ENCODE data around the gene HP. TPM values are rescaled to one million over a fixed set of nuclear protein-coding genes. Genes with fewer than 3 reads are reported as not detected.

HP gene
- total RNA-seq, 1 donor from 2014 or later: not detected

DNA sequence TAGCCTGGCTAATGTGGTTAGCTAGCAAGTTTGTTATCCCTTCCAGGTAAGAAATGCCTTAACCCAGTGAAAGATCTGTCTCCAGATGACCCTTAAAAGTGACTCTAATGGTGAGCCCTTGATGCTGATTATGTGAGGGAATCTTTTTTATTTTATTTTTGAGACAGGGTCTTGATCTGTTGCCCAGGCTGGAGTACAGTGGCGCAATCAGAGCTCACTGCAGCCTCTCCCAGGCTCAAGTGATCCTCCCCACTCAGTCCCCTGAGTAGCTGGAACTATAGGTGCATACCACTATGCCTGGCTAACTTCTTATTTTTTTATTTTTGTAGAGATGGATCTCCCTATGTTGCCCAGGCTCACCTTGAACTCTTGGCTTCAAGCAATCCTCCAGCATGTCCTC, 10.8 kb upstream of the HP start:
- Mint-ChIP-seq H3K4me3 (ENCODE audit: low read depth) (no peak overlapping the region), H3K27me3 (no peaks in the 10 kb centered on the region), H3K4me1 (ENCODE audit: low read depth) (peaks cover 2% of the 10 kb centered on the region), H3K27ac (no peak overlapping the region), H3K36me3 (ENCODE audit: insufficient read depth) (no peaks in the 10 kb centered on the region), H3K9me3 (ENCODE audit: low read depth) (no peaks in the 10 kb centered on the region)
- TF ChIP-seq, protein P1, sequence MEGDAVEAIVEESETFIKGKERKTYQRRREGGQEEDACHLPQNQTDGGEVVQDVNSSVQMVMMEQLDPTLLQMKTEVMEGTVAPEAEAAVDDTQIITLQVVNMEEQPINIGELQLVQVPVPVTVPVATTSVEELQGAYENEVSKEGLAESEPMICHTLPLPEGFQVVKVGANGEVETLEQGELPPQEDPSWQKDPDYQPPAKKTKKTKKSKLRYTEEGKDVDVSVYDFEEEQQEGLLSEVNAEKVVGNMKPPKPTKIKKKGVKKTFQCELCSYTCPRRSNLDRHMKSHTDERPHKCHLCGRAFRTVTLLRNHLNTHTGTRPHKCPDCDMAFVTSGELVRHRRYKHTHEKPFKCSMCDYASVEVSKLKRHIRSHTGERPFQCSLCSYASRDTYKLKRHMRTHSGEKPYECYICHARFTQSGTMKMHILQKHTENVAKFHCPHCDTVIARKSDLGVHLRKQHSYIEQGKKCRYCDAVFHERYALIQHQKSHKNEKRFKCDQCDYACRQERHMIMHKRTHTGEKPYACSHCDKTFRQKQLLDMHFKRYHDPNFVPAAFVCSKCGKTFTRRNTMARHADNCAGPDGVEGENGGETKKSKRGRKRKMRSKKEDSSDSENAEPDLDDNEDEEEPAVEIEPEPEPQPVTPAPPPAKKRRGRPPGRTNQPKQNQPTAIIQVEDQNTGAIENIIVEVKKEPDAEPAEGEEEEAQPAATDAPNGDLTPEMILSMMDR (IDR thresholded peaks at IDR 0.05; ENCODE audit: unreplicated experiment): no peak
- DNase-seq (ENCODE audit: low spot score, unreplicated experiment): no peak

DNA sequence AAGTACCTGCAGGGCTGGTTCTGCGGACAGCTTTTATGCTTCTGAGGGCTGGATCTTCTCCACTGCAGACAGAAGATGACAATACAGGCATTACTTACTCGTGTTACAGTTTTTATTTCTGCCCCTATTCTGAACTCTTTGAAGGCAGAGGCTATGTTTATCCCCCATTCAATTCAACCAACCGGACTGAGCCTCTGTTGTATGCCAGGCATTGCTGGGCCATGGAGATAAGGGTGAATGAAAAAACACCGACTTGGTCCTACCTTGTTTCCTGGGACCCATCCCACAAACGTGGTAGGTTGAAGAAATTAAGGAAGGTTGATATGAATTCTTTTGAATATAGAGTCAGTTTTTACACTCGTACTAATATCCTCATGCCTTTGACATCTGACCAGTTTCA, 10.0 kb upstream of the HP start:
- H3K27ac Mint-ChIP-seq: no peak overlapping the region
- H3K4me1 Mint-ChIP-seq (ENCODE audit: low read depth): peaks cover 2% of the 10 kb centered on the region
- TF ChIP-seq, protein P1 (IDR thresholded peaks at IDR 0.05; ENCODE audit: unreplicated experiment): no peak
- peaks cover 1% of the 10 kb centered on the region for H3K36me3 Mint-ChIP-seq (ENCODE audit: insufficient read depth)
- no peak for DNase-seq (ENCODE audit: low spot score, unreplicated experiment)
- H3K9me3 Mint-ChIP-seq (ENCODE audit: low read depth): peaks cover 3% of the 10 kb centered on the region
- H3K27me3 Mint-ChIP-seq: no peaks in the 10 kb centered on the region
- no peak overlapping the region for H3K4me3 Mint-ChIP-seq (ENCODE audit: low read depth)

DNA sequence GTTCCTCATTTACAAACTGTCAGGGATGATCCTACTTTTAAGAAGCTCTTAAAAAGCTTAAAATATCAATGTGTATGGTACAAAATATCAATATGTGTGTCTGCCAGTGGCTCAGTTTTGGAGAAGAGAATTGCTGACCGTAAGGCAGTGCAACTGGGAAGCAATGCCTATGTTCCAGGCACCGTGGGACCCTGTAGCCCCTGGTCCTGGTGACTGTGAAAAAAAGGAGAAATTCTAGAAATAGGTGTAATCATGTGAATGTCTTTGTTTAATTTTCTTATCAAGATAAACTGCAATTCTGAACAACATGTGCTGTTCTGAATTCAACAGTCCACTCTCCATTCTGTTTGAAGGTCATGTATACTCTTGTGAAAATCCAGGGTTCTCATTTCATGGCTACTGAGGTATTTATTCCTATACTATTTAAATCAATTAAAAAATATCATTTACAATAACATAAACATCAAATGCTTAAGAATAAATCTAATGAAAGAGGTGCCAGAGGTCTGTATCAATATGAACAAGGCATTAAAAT, 9.4 kb upstream of the HP start:
- Mint-ChIP-seq H3K27me3 (no peaks in the 10 kb centered on the region), H3K27ac (no peak overlapping the region)

GRCh38 chr16:72049110-72049509, 5.2 kb upstream of the HP start:
- Mint-ChIP-seq H3K27me3 (no peaks in the 10 kb centered on the region), H3K4me3 (ENCODE audit: low read depth) (no peak overlapping the region), H3K4me1 (ENCODE audit: low read depth) (peaks cover 5% of the 10 kb centered on the region), H3K27ac (no peak overlapping the region), H3K9me3 (ENCODE audit: low read depth) (peaks cover 3% of the 10 kb centered on the region), H3K36me3 (ENCODE audit: insufficient read depth) (peaks cover 4% of the 10 kb centered on the region)
- DNase-seq (ENCODE audit: low spot score, unreplicated experiment): no peak
- TF ChIP-seq, protein P1 (IDR thresholded peaks at IDR 0.05; ENCODE audit: unreplicated experiment): no peak

More for the DNA sequence above, 9.4 kb upstream of the HP start:
- no peak overlapping the region for H3K4me3 Mint-ChIP-seq (ENCODE audit: low read depth)
- peaks cover 2% of the 10 kb centered on the region for H3K4me1 Mint-ChIP-seq (ENCODE audit: low read depth)
- TF ChIP-seq, protein P1 (IDR thresholded peaks at IDR 0.05; ENCODE audit: unreplicated experiment): no peak
- no peak for DNase-seq (ENCODE audit: low spot score, unreplicated experiment)
- peaks cover 2% of the 10 kb centered on the region for H3K36me3 Mint-ChIP-seq (ENCODE audit: insufficient read depth)
- peaks cover 3% of the 10 kb centered on the region for H3K9me3 Mint-ChIP-seq (ENCODE audit: low read depth)

DNA sequence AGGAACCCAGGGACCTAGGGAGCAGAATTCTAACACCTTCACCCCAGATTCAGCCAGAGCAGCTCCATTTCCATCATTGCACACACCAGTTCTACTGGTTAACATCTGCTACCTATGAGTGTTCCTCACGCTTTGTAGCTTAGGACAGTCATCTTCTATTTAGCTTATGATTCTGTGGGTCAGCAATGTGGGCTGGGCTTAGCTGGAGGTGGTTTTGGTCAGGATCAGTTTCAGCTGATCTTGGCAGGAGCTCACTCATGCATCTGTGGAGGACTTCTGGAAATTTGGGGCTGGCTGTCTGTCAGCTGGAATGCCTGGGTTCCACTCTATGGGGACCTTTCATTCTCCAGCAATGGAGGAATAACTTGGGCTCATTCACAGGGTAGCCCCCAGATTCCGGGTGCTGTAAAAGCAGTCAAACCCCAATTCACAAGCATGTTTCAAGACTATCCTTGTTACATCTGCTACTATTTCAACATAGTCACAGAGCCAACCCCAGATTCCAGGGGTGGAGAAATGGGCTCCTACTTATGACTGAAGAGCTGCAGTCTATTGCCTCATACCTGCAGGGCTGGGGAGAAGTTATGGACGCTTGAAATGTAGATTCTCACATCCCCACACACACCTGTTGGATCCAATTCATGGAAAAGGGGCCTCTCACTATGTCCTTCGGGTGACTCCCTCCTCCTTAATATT, 3.4 kb upstream of the HP start:
- Mint-ChIP-seq H3K4me3 (ENCODE audit: low read depth) (no peak overlapping the region), H3K4me1 (ENCODE audit: low read depth) (peaks cover 7% of the 10 kb centered on the region), H3K27ac (no peak overlapping the region), H3K9me3 (ENCODE audit: low read depth) (peaks cover 3% of the 10 kb centered on the region), H3K36me3 (ENCODE audit: insufficient read depth) (peaks cover 4% of the 10 kb centered on the region), H3K27me3 (no peaks in the 10 kb centered on the region)
- TF ChIP-seq, protein P1 (IDR thresholded peaks at IDR 0.05; ENCODE audit: unreplicated experiment): no peak
- DNase-seq (ENCODE audit: low spot score, unreplicated experiment): no peak

All from progenitor cell of endocrine pancreas (in vitro differentiated cells).